ENCODE measurements around the gene LRCH3.

Gene LRCH3

DNA sequence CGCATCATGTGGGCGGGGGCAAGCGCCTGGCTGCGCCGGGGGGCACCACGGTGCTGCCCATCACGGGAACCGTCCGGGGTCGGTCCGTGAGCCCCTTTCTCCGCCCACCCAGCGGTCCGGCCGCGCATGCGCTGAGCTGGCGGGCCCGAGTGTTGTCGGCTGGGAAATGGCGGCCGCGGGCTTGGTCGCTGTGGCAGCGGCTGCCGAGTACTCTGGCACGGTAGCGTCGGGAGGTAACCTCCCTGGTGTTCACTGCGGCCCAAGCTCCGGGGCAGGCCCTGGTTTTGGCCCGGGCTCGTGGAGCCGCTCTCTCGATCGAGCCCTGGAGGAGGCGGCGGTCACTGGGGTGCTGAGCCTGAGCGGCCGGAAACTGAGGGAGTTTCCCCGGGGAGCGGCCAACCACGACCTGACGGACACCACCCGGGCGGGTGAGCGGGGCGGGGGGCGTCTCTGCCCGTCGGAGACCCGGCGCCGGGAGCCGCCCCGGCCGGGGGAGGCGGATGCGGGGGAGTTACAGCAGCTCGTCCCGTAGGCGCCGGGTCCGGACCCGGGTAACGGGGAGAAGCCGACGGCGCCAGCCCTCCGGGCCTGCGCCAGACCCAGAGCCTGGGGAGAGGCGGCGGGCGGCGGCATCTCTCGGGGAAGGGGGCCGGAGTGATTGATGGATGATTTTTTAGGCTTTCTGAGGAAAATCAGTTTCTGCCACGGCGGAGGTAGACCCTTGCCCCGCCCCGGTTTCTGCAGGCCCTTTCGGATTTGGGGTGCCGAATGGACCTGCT, at the start of gene LRCH3:
LRCH3 (plus strand) TSS at position 142 of the 779 bp plus-strand sequence; CDS start at position 167, 25 bp downstream.
- FAIRE-seq (no peak), DNase-seq (ENCODE audit: low spot score) (peak; percentile 49)

DNA sequence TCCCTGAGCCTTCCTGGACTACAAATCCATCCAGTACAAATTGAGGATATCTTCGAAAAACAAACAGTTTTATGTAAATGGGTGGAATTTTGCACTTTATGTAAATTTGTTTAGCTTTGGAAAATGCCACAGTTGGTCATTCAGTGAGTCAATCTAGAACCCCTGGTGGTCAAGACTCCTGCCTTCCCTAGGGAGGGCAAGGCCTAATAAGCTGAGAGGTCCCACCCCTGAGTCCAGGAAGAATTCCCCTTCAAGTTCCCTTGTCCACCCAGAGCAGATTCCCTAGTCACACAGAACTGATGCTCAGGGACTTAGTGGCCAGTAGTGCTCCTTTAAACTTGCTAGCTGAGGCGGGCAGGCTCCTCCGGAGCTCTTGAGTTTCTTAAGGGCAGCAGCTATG, 48.3 kb upstream of the LRCH3 start:
- DNase-seq (ENCODE audit: low spot score) (no peak), FAIRE-seq (no peak)

DNA sequence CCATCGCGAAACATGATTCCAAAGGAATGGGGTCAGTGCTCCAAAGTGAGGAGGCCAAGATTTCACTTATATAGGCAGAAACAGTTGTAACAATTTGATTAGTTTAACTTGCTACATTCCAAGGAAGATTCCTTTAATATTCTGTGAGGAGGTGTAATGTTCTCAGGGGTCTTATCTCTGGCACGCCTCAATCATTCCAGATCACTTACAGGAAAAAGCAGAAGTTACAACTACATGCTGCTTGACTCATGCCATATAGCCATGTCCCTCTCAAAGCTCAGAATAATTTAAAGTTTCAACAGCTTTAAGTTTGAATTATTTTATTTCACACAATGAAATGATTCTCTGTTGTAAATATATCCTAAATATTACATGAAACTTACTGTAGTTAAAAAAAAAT, 44.8 kb upstream of the LRCH3 start:
- DNase-seq (ENCODE audit: low spot score), result no peak
- no peak for FAIRE-seq

DNA sequence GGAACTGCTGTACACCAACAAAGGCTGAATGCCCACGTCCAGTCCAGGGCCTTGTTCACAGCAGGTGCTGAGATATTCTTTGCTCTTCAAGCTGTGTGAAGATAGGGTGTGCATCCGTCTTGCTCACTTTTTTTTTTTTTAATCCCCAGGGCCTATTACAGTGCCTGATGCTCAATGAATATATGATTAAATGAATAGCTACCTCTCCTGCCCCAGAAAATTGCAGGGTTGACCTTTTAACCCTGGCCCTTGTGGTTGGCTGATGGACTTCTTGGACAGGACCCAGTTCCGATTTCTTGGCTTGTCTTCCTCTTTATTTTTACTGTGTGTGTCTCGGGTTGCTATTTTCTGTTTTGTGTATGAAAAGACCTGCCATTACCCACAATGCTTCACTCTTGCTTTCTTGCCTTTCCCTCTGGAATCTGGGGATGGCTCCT, 44.2 kb upstream of the LRCH3 start:
- FAIRE-seq (no peak), DNase-seq (ENCODE audit: low spot score) (no peak)

DNA sequence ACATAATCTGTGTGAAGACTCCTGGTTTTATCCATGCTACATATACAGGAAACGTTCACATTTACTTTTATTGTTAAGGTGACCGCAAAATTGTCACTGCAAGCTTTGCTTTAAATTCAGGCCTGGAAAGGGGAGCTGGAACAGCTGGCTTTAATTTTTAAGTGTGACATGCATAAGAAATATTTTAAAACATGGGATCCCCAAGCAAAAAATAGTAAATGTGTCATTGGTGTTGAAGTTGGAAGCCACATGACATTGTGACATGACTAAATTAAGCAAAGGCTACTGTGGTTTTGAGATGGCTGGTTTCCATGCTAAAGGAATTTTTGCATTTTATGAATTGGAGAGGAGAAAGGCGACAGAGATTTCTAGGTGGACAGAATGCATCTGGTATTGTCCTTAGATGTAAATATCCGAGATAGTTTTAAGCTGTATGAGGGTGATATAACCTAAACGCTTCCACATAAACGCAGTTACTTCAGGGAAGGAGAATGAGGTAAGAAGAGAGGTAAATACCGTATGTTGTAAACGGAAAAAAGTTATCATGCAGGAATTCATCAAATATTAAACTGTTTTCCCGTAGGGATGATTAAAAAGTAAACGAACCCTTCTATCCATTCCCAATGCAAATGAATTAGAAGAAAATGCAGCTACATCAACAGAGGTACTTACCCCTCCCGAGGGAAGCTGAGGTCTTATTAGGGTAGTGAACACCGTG, 42.3 kb upstream of the LRCH3 start:
- no peak for FAIRE-seq

DNA sequence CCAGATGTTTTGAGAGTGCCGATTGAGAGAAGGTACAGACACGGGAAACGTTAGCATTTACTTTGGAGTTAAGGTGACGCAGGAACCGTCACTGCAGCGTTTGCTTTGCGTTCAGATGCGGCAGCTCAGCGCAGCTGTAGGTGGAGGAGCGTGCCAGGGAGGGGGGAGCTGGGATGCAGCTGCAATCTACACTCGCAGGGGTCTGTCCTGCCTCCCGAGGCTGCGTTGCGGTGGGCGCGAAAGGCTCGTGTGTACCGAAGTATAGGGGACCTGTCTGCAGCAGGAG, 41.8 kb upstream of the LRCH3 start:
- FAIRE-seq, result no peak
- no peak for DNase-seq (ENCODE audit: low spot score)

More for the DNA sequence above, 42.3 kb upstream of the LRCH3 start:
- no peak for DNase-seq (ENCODE audit: low spot score)

DNA sequence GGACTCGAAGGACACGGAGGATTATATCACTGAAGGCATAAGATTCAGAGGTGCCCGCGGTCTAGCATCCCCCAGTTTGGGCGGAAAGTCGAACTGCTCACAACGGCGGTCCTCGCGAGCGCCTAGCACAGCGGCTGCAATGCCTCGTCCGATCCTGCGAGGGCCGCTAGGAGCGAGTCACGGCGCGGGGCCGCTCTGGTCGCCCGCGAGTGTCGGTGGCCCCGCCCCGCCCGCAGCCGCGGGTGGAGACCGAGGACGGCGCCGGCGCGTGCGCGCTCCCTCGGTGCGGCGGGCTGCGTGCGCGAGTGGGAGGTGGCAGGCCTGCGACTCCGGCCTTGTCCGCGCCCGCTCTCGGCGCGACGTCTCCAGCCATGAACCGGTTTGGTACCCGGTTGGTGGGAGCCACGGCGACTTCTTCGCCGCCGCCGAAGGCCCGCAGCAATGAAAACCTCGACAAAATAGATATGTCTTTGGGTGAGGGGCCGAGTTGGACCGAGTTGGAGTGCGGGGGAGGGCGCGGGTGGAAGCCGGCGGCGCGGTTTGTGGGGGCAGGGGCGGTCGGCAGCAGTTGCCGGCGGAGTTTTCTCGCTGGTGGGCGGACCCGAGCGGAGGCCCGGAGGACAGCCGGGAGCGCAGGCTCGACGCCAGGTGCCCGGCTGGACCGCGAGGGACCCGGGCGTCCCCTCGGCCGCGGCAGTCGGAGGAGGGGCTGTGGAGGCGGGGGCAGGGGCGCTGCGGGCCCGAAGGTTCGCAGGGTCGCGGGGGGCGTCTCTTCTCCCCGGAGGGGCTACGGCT, 41.3 kb upstream of the LRCH3 start, which contains the start of gene FYTTD1:
FYTTD1 (plus strand) TSS at position 283 of the 795 bp plus-strand sequence; CDS start at position 372, 89 bp downstream.
- FAIRE-seq (no peak), DNase-seq (ENCODE audit: low spot score) (peak; percentile 75)

DNA sequence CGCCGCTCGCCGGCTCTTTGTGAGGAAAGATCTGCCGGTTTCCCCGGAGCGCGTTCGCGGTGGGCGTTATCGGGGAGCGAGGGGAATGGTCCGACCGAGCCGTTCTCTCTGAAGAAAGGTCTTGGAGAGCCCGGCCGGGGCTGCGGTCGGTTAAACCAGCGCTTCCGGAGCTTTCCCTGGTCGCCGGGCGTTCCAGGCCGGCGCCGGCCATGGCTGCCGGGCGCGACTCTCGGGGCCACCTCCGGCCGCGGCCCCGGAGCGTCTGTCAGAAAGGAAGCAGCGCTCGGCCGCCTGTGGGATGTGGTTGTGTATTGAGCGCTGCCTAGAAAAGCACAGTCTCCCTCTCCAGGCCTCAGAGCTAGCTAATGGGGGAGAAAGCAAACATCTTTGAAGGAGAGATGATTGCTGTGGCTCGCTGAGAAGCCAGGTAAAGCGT, 40.6 kb upstream of the LRCH3 start:
- DNase-seq (ENCODE audit: low spot score) (peak; percentile 40), FAIRE-seq (no peak)

DNA sequence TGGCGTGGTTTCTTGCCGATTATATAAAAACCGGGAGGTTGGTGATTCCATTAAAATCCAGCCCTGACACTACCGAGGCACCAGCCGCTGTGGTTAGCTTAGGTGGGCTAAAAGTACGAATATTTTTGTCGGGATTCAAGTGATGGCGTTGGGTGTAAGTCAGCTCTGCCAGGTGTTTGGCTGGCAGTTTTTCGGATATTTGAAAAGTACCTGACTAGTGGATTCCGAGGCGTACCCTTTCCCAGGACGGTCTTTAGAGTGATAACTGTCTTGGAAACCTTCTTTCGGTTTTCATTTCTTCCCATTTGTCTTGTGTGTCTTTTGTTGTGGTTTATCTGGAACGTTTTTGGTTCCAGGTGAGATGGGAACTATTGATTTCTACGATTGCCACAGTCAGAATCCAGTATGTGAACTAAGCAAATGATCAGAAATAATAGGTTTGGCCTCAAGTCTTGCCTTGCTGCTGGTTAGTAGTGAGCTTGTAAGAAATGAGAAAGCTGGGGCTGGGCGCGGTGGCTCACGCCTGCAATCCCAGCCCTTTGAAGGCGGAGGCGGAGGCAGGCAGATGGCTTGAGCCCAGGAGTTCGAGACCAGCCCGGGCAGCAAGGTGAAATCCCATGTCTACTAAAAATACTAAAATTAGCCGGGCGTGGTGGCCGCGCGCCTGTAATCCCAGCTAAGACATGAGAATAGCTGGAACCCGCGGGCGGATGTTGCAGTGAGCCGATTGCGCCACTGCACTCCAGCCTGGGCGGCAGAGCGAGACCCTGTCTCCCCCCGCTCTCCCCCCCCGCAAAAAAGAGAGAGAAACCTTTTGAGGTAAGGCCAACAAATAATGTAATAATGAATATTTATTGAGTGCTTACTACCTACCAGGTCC, 40.0 kb upstream of the LRCH3 start:
- FAIRE-seq, result no peak
- DNase-seq (ENCODE audit: low spot score), result peak; percentile 18

DNA sequence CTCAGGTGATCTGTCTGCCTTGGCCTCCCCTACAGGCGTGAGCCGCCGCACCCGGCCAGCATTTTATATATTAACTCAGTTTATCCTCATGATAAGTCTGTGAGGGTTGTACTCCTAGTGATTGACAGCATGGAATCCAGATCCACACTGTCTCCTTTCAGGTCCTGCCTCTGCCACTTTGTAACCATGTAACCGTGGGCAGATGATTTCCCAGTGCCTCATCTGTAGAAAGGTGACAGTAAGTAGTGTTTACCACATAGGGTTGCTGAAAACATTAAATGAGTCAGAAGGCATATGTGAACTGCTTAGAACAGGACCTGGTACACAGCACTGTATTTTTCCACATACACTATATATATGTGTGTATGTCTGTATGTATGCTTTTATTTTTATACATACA, 38.9 kb upstream of the LRCH3 start:
- DNase-seq (ENCODE audit: low spot score) (no peak), FAIRE-seq (no peak)

DNA sequence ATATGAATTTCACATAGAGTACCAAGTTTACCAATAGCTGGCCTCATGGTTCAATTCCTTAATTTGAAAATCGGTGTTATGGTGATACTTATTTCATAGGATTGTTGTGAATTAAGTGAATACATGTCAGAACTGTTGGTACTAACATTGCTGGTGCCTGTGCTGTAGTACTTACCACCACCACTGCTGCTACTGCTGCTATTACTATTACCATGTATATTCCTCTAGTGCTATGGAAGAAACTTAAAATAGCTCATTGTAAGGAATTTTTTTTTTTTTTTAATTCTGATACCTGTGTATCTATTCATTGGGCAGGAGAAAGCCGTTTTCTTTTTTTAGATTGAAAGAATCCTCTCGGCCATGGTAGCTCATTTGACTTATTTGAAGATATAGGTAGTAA, 37.8 kb upstream of the LRCH3 start:
- no peak for FAIRE-seq
- no peak for DNase-seq (ENCODE audit: low spot score)

DNA sequence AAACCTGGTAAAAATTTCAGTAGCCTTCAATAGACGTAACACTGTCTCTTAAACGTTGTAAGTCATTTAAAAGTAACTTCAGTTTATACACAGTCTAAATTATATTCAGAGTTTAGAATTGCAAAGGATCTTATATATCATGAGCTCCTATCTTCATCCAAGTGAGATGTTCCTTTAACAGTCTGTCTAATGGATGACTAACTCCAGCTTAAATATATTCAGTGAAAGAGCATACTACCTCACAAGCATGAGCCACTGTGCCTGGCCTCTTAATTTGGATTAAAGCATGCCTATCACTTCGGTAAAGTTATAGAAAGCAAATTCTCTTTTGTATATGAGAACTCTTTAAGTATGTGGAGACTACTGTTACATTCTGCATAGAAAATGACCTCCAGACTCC, 34.4 kb upstream of the LRCH3 start:
- FAIRE-seq, result no peak
- DNase-seq (ENCODE audit: low spot score), result no peak

DNA sequence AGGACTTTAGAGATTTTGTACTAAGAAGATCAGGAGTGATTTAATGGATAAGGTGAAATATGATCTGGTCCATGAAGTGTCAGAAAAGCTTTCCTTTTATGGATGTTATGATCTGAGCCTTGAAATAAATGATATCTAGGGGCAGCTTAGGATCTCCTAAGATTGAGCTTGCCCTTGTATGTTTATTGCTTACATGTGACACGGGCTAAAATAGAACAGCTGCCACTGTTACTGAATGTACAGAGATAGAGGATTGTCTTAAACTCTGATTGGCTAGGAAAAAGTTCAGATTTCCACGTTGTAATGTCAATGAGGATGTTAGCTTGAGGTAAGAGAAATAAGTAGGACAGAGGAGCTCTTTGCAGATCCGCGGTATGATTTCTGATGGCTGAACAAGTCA, 32.5 kb upstream of the LRCH3 start:
- DNase-seq (ENCODE audit: low spot score) (no peak), FAIRE-seq (no peak)

DNA sequence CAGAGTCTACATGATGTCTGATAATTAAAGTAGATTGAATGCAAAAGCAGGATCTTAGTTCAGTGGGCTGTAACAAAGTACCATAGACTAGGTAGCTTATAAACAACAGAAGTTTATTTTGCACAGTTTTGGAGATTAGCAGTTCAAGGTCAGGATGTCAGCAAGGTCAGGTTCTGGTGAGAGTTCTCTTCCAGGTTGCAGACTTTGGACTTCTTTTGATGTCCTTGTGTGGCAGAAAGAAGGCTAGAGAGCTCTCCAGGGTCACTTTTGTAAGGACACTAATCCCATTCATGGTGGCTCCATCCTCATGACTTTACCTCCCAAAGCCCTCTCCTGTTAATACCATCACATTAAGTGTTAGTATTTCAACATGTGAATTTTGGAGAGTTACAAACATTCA, 29.3 kb upstream of the LRCH3 start:
- DNase-seq (ENCODE audit: low spot score) (no peak), FAIRE-seq (no peak)

DNA sequence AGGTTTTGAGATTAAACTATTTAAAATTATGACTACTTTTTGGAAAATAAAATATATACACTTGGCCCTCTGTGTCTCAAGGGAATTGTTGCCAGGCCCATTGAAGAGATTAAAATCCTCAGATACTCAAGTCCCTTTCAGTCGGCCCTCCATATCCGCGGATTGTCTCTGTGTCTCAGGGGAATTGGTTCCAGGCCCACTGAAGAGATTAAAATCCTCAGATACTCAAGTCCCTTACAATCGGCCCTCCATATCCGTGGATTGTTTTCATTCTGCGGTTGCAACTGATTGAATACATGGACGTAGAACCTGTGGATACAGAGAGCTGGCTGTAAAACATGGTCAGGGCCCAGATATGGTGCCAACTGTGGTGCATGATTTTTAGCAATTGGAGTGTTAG, 15.7 kb upstream of the LRCH3 start:
- no peak for FAIRE-seq
- DNase-seq (ENCODE audit: low spot score), result no peak

DNA sequence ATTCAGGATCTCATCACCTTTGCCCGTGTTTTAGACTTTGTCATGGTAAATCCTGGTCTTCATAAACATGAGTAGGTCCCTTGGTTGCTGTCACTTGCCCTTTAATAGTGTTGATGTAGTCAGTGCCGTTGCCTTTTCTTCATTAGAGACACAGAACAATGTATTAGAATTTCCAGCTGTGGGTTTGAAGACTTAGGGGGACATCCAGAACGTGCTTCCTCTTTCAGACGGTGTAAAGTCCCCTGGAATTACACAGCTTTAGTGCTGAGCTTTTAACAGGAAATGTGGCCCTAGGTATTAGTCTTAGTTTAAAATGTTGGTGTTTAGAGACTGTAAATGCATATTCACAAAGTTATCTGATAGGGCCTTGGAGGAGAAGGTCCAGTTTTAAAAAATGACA, 8.8 kb upstream of the LRCH3 start:
- FAIRE-seq (no peak), DNase-seq (ENCODE audit: low spot score) (no peak)

DNA sequence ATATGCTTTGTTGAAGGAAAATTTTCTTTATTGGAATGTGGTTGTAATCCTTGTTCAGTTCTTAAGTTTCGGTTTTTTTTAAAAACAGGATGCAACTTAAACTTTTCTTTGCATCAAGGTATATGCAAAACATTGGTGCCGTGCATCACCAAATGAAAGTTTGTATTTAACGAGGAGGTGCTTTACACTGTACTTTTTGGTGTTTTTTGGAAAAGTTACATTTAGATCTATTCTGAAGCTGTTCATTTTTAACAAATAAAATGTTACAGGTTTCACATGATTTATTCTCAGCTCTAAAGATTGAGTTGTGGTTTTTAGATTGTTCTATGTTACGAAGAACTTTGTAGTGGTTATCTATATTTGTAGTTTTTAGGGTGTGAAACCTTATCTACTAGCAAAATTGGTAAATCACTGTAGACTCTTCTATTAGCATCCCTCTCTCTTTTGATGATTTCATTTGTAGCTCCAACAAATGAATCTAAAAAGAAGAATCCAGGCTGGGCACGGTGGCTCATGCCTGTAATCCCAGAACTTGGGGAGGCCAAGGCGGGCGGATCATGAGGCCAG, 7.0 kb upstream of the LRCH3 start:
- FAIRE-seq, result no peak

DNA sequence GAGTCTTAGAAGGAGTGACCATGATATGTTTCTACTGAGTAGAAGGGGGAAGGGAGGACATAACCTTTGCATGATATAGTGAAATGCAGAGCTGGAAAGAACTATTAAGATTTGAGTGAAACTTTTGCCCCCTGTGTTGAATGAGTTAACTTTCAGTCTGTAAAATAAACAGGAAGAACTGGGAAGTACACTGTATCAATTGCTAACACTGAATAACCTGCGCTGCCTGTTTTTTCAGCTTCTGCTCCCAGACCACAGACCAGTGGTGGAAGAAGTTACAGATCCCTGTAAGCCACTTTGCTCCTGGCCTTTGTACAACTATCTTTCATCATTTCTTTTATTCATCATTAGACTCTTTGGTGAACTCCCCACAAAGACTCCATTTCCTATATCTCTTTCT, 3.6 kb upstream of the LRCH3 start:
- DNase-seq (ENCODE audit: low spot score), result no peak
- FAIRE-seq, result no peak

More for the DNA sequence above, 7.0 kb upstream of the LRCH3 start:
- no peak for DNase-seq (ENCODE audit: low spot score)

DNA sequence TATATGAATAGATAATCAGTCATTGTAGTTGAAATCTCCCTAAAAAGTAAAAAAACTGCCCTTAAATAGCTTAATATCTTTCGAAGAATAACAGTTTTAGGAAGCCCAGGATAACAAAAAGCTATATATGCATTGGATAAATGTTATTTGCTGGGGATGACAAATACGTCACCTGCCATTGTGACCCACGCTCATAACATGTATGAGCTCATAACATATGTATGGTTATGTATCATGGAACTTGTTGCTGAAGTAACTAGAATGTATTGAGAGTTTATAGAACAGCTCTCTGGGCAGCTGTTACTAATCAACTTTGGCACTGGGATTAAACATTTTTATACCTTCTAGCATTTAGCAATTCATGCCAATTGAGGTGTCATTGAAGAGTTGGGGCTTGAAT, 1.7 kb upstream of the LRCH3 start:
- FAIRE-seq, result no peak
- no peak for DNase-seq (ENCODE audit: low spot score)

DNA sequence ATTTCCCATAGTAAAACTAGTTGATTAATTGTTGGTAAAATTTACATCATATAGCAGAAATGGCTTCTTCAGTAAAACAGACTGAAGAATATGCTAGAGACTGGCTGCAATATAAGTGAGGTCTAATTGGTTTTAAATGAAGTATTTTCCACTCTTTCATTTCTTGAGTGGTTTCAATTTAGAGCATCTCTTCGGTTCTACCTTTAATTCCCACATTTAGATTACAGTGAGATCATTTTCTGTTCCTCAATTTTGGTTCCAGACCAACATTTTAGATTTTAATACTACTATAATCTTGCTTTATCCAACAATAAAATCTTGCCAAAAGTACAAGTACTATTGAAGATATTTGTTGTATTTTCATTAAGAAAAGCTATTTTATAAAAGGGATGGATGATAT, 1.0 kb upstream of the LRCH3 start:
- DNase-seq (ENCODE audit: low spot score) (no peak), FAIRE-seq (no peak)

All from RCC 7860 (cell line).